HG03139 (cell line): ENCODE data around the gene CSNK1A1L.

Source experiments
- ATAC-seq: cut with Tn5 transposase; IDR thresholded peaks from one replicate; pipeline ENCODE4 v1.9.1; 2021; ENCODE audit not compliant: unreplicated experiment

CSNK1A1L gene

GRCh38 chr13:37105251-37105714 is at the start of gene CSNK1A1L:
CSNK1A1L (minus strand) TSS chr13:37105664; CDS start chr13:37105256, 408 bp downstream.
- no peak for ATAC-seq

- no peak for ATAC-seq
Measured at GRCh38 chr13:37149380-37149779, 43.9 kb upstream of the CSNK1A1L start.

- ATAC-seq: no peak
Measured at GRCh38 chr13:37148501-37148900, 43.0 kb upstream of the CSNK1A1L start.

GRCh38 chr13:37144661-37145060 is 39.2 kb upstream of the CSNK1A1L start:
- ATAC-seq: no peak

GRCh38 chr13:37143911-37144310 is 38.4 kb upstream of the CSNK1A1L start:
- no peak for ATAC-seq

- no peak for ATAC-seq
Measured at GRCh38 chr13:37142877-37143276, 37.4 kb upstream of the CSNK1A1L start.

GRCh38 chr13:37141011-37141410 is 35.5 kb upstream of the CSNK1A1L start:
- no peak for ATAC-seq

- ATAC-seq: no peak
Measured at GRCh38 chr13:37139356-37139755, 33.9 kb upstream of the CSNK1A1L start.

- ATAC-seq: no peak
Measured at GRCh38 chr13:37138926-37139325, 33.5 kb upstream of the CSNK1A1L start.

GRCh38 chr13:37138169-37138568 is 32.7 kb upstream of the CSNK1A1L start:
- no peak for ATAC-seq

GRCh38 chr13:37136633-37137032 is 31.2 kb upstream of the CSNK1A1L start:
- ATAC-seq: no peak

GRCh38 chr13:37136187-37136586 is 30.7 kb upstream of the CSNK1A1L start:
- ATAC-seq: no peak

- ATAC-seq: no peak
Measured at GRCh38 chr13:37134411-37135041, 29.1 kb upstream of the CSNK1A1L start.

- no peak for ATAC-seq
Measured at GRCh38 chr13:37132211-37132610, 26.7 kb upstream of the CSNK1A1L start.

GRCh38 chr13:37131092-37131491 is 25.6 kb upstream of the CSNK1A1L start:
- ATAC-seq: no peak

GRCh38 chr13:37129866-37130265 is 24.4 kb upstream of the CSNK1A1L start:
- no peak for ATAC-seq

GRCh38 chr13:37127691-37128241 is 22.3 kb upstream of the CSNK1A1L start:
- no peak for ATAC-seq

- no peak for ATAC-seq
Measured at GRCh38 chr13:37123337-37123736, 17.9 kb upstream of the CSNK1A1L start.

GRCh38 chr13:37118016-37118415 is 12.6 kb upstream of the CSNK1A1L start:
- no peak for ATAC-seq

- no peak for ATAC-seq
Measured at GRCh38 chr13:37114250-37114649, 8.8 kb upstream of the CSNK1A1L start.

GRCh38 chr13:37113534-37113933 is 8.1 kb upstream of the CSNK1A1L start:
- ATAC-seq: no peak

- ATAC-seq: no peak
Measured at GRCh38 chr13:37109051-37109678, 3.7 kb upstream of the CSNK1A1L start.
